ENCODE measurements around the gene MAMDC4.

GRCh38 chr9:136825295-136826187 lies 26.6 kb upstream of the MAMDC4 start:
- TF ChIP-seq EZH2 (IDR thresholded peaks at IDR 0.05; ENCODE audit: low read depth, unreplicated experiment) (no peak), EZH2phosphoT487 (IDR thresholded peaks at IDR 0.05; ENCODE audit: unreplicated experiment) (no peak), CTCF (conservative IDR thresholded peaks at IDR 0.05; ENCODE audit: low read depth in 2 of 2) (no peak), ETS1 (IDR thresholded peaks at IDR 0.05) (no peak), REST (IDR thresholded peaks at IDR 0.05; ENCODE audit: unreplicated experiment) (no peak), POLR2AphosphoS5 (IDR thresholded peaks at IDR 0.05; ENCODE audit: low read depth) (no peak), JUNB (IDR thresholded peaks at IDR 0.05; ENCODE audit: unreplicated experiment) (no peak), CREB1 (CRISPR knock-in tag; IDR thresholded peaks at IDR 0.05; ENCODE audit: low read depth) (no peak), NANOG (IDR thresholded peaks at IDR 0.05; ENCODE audit: borderline replicate concordance) (no peak), ZNF114 (CRISPR knock-in tag; IDR thresholded peaks at IDR 0.05) (no peak)

Data from GM23338 (cell line).